VCaP (cell line): ENCODE results near the gene PRDM16.

Experiments used
- H3K27ac ChIP-seq: fragments of 450-650 bp; 2 replicates; pipeline ENCODE4 v1.5.1; 2017
- CTCF ChIP-seq: fragments of 450-650 bp; conservative IDR thresholded peaks from 2 replicates; pipeline ENCODE4 v1.5.1; 2017; ENCODE audit warnings: mild to moderate bottlenecking, moderate library complexity

The PRDM16 gene

GRCh38 chr1:3483801-3484444 is 414.9 kb downstream of the PRDM16 start:
- no peak overlapping the region for H3K27ac ChIP-seq
- peak; percentile 95 for TF ChIP-seq CTCF

- TF ChIP-seq CTCF = no peak
- no peak overlapping the region for H3K27ac ChIP-seq
These were observed 416.0 kb downstream of the PRDM16 start for GRCh38 chr1:3485016-3485415.
